GM12892 (cell line): Measurements from ENCODE around the gene C2CD3.

ENCODE experiments used
- POLR2A ChIP-seq: IDR thresholded peaks from 2 replicates; pipeline ENCODE4 v1.6.1; 2011; ENCODE audit warnings: low read depth, low read length, control low read depth
- POLR2AphosphoS5 ChIP-seq: IDR thresholded peaks from 2 replicates; pipeline ENCODE4 v1.6.1; 2011; ENCODE audit warnings: low read depth, low read length, control low read depth

GRCh38 chr11:73995731-73996130 is 175.1 kb downstream of the C2CD3 start:
- TF ChIP-seq POLR2A: no peak
- TF ChIP-seq POLR2AphosphoS5: no peak
